H9 (cell line): ENCODE results near the gene ATP12A. TPM values are rescaled to one million over a fixed set of nuclear protein-coding genes. Genes with fewer than 3 reads are reported as not detected.

Experiments
- DNase-seq: peaks from one replicate; pipeline ENCODE4 v3.0.0-alpha.2; 2017
- H2AFZ ChIP-seq: one replicate; pipeline ENCODE4 v1.6.1; 2013; ENCODE audit warnings: mild to moderate bottlenecking, low read length, control low read depth, moderate library complexity
- H2AK5ac ChIP-seq: 2 replicates; pipeline ENCODE4 v1.6.1; 2013; ENCODE audit warnings: low read length, control low read depth, mixed read lengths; ENCODE audit not compliant: insufficient read length
- H2BK120ac ChIP-seq: one replicate; pipeline ENCODE4 v1.6.1; 2013; ENCODE audit warnings: low read depth, mild to moderate bottlenecking, low read length, control low read depth, inconsistent platforms; ENCODE audit not compliant: poor library complexity, severe bottlenecking
- H2BK12ac ChIP-seq: 2 replicates; pipeline ENCODE4 v1.6.1; 2013; ENCODE audit warnings: low read length, control low read depth, mixed read lengths, low read depth; ENCODE audit not compliant: insufficient read length
- H2BK15ac ChIP-seq: 2 replicates; pipeline ENCODE4 v1.6.1; 2013; ENCODE audit warnings: low read depth, low read length, control low read depth
- H2BK20ac ChIP-seq: one replicate; pipeline ENCODE4 v1.6.1; 2013; ENCODE audit warnings: low read depth, mild to moderate bottlenecking, low read length, control low read depth, inconsistent platforms; ENCODE audit not compliant: poor library complexity, severe bottlenecking
- H2BK5ac ChIP-seq: 2 replicates; pipeline ENCODE4 v1.6.1; 2013; ENCODE audit warnings: low read length, control low read depth, mixed read lengths; ENCODE audit not compliant: insufficient read length
- H3K14ac ChIP-seq: 2 replicates; pipeline ENCODE4 v1.6.1; 2013; ENCODE audit warnings: low read length, control low read depth; ENCODE audit not compliant: insufficient read depth
- H3K18ac ChIP-seq: 2 replicates; pipeline ENCODE4 v1.6.1; 2013; ENCODE audit warnings: low read depth, mild to moderate bottlenecking, mixed read lengths, low read length, control low read depth; ENCODE audit not compliant: insufficient read length
- H3K23ac ChIP-seq: 2 replicates; pipeline ENCODE4 v1.6.1; 2013; ENCODE audit warnings: low read length, control low read depth, mixed read lengths, low read depth; ENCODE audit not compliant: insufficient read length
- H3K23me2 ChIP-seq: 2 replicates; pipeline ENCODE4 v1.6.1; 2013; ENCODE audit warnings: low read depth, mild to moderate bottlenecking, mixed read lengths, low read length, control low read depth; ENCODE audit not compliant: insufficient read length, poor library complexity, severe bottlenecking
- H3K27ac ChIP-seq: 2 replicates; pipeline ENCODE4 v1.5.1; 2013; ENCODE audit warnings: low read length, control low read depth, mixed read lengths, low read depth; ENCODE audit not compliant: insufficient read length
- H3K27me3 ChIP-seq: 2 replicates; pipeline ENCODE4 v1.6.1; 2013; ENCODE audit warnings: low read length, control low read depth, inconsistent platforms; ENCODE audit not compliant: insufficient read depth
- H3K4ac ChIP-seq: 2 replicates; pipeline ENCODE4 v1.6.1; 2013; ENCODE audit warnings: low read depth, mild to moderate bottlenecking, control low read depth, inconsistent platforms, low read length, moderate library complexity
- H3K4me1 ChIP-seq: 2 replicates; pipeline ENCODE4 v1.6.1; 2013; ENCODE audit warnings: low read length, control low read depth, inconsistent platforms; ENCODE audit not compliant: insufficient read depth
- H3K4me2 ChIP-seq: 2 replicates; pipeline ENCODE4 v1.6.1; 2013; ENCODE audit warnings: low read length, control low read depth, mixed read lengths; ENCODE audit not compliant: insufficient read length, insufficient read depth
- H3K56ac ChIP-seq: 2 replicates; pipeline ENCODE4 v1.6.1; 2013; ENCODE audit warnings: low read depth, mild to moderate bottlenecking, mixed read lengths, low read length, control low read depth; ENCODE audit not compliant: insufficient read length
- H3K79me1 ChIP-seq: 2 replicates; pipeline ENCODE4 v1.6.1; 2013; ENCODE audit warnings: low read depth, mild to moderate bottlenecking, moderate library complexity, low read length, control low read depth, inconsistent platforms; ENCODE audit not compliant: insufficient read depth, poor library complexity, severe bottlenecking
- H3K79me2 ChIP-seq: 2 replicates; pipeline ENCODE4 v1.6.1; 2013; ENCODE audit warnings: low read length, control low read depth, inconsistent platforms; ENCODE audit not compliant: insufficient read depth
- H3K9ac ChIP-seq: 2 replicates; pipeline ENCODE4 v1.6.1; 2013; ENCODE audit warnings: low read length, control low read depth, mixed read lengths; ENCODE audit not compliant: insufficient read length; ENCODE audit errors: extremely low read depth
- H3K9me3 ChIP-seq: one replicate; pipeline ENCODE4 v1.6.1; 2013; ENCODE audit warnings: low read depth, low read length, inconsistent platforms; ENCODE audit not compliant: control insufficient read depth
- H3T11ph ChIP-seq: one replicate; pipeline ENCODE4 v1.6.1; 2013; ENCODE audit warnings: mild to moderate bottlenecking, low read length, control low read depth, inconsistent platforms
- H4K20me1 ChIP-seq: one replicate; pipeline ENCODE4 v1.6.1; 2013; ENCODE audit not compliant: control insufficient read depth, insufficient read length, insufficient read depth
- H4K5ac ChIP-seq: 2 replicates; pipeline ENCODE4 v1.6.1; 2013; ENCODE audit warnings: low read depth, mild to moderate bottlenecking, mixed read lengths, low read length, control low read depth; ENCODE audit not compliant: insufficient read length
- H4K8ac ChIP-seq: replicated peaks from 2 replicates; pipeline ENCODE4 v1.6.1; 2013; ENCODE audit warnings: low read length, control low read depth, mixed read lengths, low read depth; ENCODE audit not compliant: insufficient read length
- H4K91ac ChIP-seq: 2 replicates; pipeline ENCODE4 v1.6.1; 2013; ENCODE audit warnings: low read depth, mild to moderate bottlenecking, moderate library complexity, mixed read lengths, low read length, control low read depth; ENCODE audit not compliant: insufficient read length
- H3K27ac Mint-ChIP-seq, 3 experiments: 2 replicates in 2 of 3; 3 replicates in 1 of 3; pipeline ENCODE4 v1.8.0; 2020 to 2021; ENCODE audit warnings: mixed read lengths in 3 of 3, mild to moderate bottlenecking in 1 of 3, moderate library complexity in 1 of 3
- H3K27me3 Mint-ChIP-seq: 2 replicates; pipeline ENCODE4 v1.8.0; 2021; ENCODE audit warnings: low read depth, mild to moderate bottlenecking, moderate library complexity, mixed read lengths
- H3K36me3 Mint-ChIP-seq, 3 experiments: 2 replicates in 2 of 3; 3 replicates in 1 of 3; pipeline ENCODE4 v1.8.0; 2020 to 2021; ENCODE audit warnings: low read depth in 3 of 3, mixed read lengths in 3 of 3; ENCODE audit not compliant: insufficient read depth in 1 of 3
- H3K4me1 Mint-ChIP-seq, 2 experiments: 2 replicates each; pipeline ENCODE4 v1.8.0; 2020; ENCODE audit warnings: mixed read lengths in 2 of 2
- H3K4me3 Mint-ChIP-seq, 2 experiments: 2 replicates in 1 of 2; 3 replicates in 1 of 2; pipeline ENCODE4 v1.8.0; 2020 to 2021; ENCODE audit warnings: mild to moderate bottlenecking in 2 of 2, mixed read lengths in 2 of 2, moderate library complexity in 1 of 2
- H3K9me3 Mint-ChIP-seq, 2 experiments: 2 replicates in 1 of 2; 3 replicates in 1 of 2; pipeline ENCODE4 v1.8.0; 2020; ENCODE audit warnings: mild to moderate bottlenecking in 2 of 2, mixed read lengths in 2 of 2, moderate library complexity in 1 of 2
- WGBS: extraction: QIAGEN DNeasy Blood & Tissue Kit; methylation state at CpG from one replicate; pipeline ENCODE4 v1.1.7; 2013; ENCODE audit warnings: missing lambda C conversion rate, low lambda C conversion rate, mixed read lengths; ENCODE audit not compliant: insufficient read length; ENCODE audit errors: extremely low coverage; 5-methylcytosine and 5-hydroxymethylcytosine counted together
- total RNA-seq: library from RNA; stranded (reverse); gene quantifications from 2 replicates; pipeline ENCODE4 v1.2.1, GENCODE V29; 2021
- TF ChIP-seq, protein P1 (sequence below): fragments of 200-600 bp; sonication (generic); conservative IDR thresholded peaks from 3 replicates; pipeline ENCODE4 v1.8.0; 2021; ENCODE audit warnings: antibody characterized with exemption, mild to moderate bottlenecking

Gene ATP12A
- total RNA-seq, 1 experiment from 2014 or later, result 0.94 TPM

- Histone ChIP-seq H4K8ac (no peak overlapping the region), H2BK5ac (no peak overlapping the region), H3K4me1 (no peaks in the 10 kb centered on the region), H3K27me3 (peaks cover 40% of the 10 kb centered on the region; the same call in 1 of the 2 replicates), H4K20me1 (no peaks in the 10 kb centered on the region), H3K27ac (no peak overlapping the region), H3K79me1 (no peaks in the 10 kb centered on the region), H2BK15ac (no peak overlapping the region), H3K23ac (no peak overlapping the region), H3K4ac (no peak overlapping the region), H3K56ac (no peak overlapping the region), H3K4me2 (peak overlapping the region; percentile 56), H2AFZ (no peak overlapping the region), H3K23me2 (peaks cover 22% of the 10 kb centered on the region), H3K9me3 (no peaks in the 10 kb centered on the region), H3K79me2 (no peaks in the 10 kb centered on the region), H3K14ac (no peak overlapping the region), H2BK12ac (no peak overlapping the region), H4K91ac (no peak overlapping the region), H2BK20ac (no peak overlapping the region), H4K5ac (no peak overlapping the region), H3K18ac (no peak overlapping the region), H2BK120ac (no peak overlapping the region), H2AK5ac (no peak overlapping the region), H3K9ac (no peak overlapping the region), H3T11ph (no peak overlapping the region)
- peak; percentile 52 for DNase-seq
- Mint-ChIP-seq H3K27me3 (peaks cover 85% of the 10 kb centered on the region), H3K36me3 (no peaks in the 10 kb centered on the region; a peak in 2 of 7 replicates), H3K27ac (no peak overlapping the region; a peak in 1 of 7 replicates), H3K4me1 (peaks cover 13 to 18% of the 10 kb centered on the region in 2 experiments), H3K9me3 (no peaks in the 10 kb centered on the region), H3K4me3 (peak overlapping the region; percentile 65 to 86)
- TF ChIP-seq, protein P1, sequence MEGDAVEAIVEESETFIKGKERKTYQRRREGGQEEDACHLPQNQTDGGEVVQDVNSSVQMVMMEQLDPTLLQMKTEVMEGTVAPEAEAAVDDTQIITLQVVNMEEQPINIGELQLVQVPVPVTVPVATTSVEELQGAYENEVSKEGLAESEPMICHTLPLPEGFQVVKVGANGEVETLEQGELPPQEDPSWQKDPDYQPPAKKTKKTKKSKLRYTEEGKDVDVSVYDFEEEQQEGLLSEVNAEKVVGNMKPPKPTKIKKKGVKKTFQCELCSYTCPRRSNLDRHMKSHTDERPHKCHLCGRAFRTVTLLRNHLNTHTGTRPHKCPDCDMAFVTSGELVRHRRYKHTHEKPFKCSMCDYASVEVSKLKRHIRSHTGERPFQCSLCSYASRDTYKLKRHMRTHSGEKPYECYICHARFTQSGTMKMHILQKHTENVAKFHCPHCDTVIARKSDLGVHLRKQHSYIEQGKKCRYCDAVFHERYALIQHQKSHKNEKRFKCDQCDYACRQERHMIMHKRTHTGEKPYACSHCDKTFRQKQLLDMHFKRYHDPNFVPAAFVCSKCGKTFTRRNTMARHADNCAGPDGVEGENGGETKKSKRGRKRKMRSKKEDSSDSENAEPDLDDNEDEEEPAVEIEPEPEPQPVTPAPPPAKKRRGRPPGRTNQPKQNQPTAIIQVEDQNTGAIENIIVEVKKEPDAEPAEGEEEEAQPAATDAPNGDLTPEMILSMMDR, result no peak
- WGBS, result no CpG with 5 or more reads among the region's 61 CpGs
Measured at GRCh38 chr13:24747248-24748060, 67.2 kb downstream of the ATP12A start.
